ENCODE results near the gene TNF. TPM values are rescaled to one million over a fixed set of nuclear protein-coding genes. Genes with fewer than 3 reads are reported as not detected.

The TNF gene
- total RNA-seq, 2 experiments from 2014 or later, result 124 to 130 TPM

DNA sequence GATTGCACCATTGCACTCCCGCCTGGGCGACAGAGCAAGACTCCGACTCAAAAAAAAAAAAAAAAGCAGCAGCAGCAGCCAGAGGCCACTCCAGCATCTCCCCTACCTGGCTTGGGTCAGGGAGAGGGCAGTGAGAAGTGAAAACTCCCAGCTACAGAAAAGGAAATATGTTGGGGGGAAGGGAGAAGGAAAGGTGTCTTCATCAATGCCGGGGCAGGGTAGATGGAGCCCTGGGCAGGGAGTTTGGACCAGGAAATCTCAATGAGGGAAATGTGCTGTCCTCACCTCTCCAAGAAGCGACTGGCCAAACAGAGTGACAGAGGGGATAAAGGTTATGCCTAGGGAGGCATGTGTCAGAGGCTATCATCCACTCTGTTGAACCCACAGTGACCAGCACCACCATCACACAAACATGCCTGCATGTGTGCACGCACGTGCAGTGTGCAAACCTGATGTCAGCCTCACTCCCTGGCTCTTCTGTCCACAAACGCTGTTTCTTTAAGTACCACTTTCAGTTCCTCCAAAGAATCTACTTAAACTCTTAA lies 38.8 kb downstream of the TNF start:
- no peak overlapping the region for H3K27ac Mint-ChIP-seq
- no peak for DNase-seq
- no peaks in the 10 kb centered on the region for H3K9me3 Mint-ChIP-seq
- ChIA-PET POLR2A (no interaction called here), CTCF (interaction anchor here (0.7 to 1.9 kb wide), 3 partner anchors 16 to 63 kb away, joined by 3 to 13 read pairs (median 6); no protein-coding TSS in a partner anchor)
- H3K27me3 Mint-ChIP-seq, result peaks cover 2% of the 10 kb centered on the region
- H3K4me3 Mint-ChIP-seq, result no peak overlapping the region
- no peaks in the 10 kb centered on the region for H3K36me3 Mint-ChIP-seq (ENCODE audit: low read depth)
- H3K4me1 Mint-ChIP-seq, result peaks cover 27% of the 10 kb centered on the region

DNA sequence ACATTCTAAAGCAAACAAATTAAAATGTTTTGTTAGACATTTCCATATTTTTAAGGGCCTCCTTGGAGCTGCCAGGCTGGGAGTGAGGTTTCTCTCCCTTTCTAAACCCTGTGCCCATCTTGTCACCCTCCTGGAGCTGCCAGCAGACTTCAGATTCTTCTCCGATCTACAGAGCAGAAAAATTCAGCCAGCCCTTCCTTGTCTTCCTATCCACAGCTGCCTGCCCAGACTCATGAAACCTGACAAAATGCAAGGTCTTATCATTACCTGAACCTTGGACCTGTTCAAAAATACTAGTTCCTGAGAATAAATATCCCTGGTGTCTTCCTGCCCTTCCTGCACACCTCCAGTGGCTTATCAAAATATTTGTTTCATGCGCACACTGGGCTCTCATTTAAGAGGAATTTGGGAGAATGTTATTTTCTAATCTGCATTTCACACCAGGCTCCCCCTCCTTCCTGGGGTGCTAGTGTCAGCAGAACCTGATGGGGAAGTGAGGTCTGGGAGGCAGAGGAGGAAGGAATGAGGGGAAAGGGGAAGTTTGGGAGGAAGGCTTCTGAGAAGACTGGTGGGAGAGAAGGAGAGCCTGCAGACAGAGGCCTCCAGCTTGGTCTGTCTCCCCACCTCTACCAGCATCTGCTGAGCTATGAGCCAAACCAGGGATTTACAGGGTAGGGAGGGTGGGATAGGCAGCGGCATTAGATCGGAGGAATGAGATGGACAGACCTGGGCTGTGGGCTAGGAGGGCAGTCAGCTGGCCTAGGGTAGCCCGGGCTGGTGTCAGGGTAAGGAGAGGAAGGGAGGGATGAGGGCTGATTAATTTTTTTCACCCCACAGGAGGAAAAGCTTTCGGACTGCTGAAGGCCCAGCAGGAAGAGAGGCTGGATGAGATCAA lies 39.6 kb downstream of the TNF start, which contains the start of gene AIF1:
Gene AIF1, plus strand, starts transcription at position 551 of the 895 bp plus-strand sequence. Its CDS starts 96 bp downstream, at position 647.
- CTCF ChIA-PET, result interaction anchor here (1.8 kb wide), 1 partner anchor 17 kb away, joined by 4 read pairs; no protein-coding TSS in a partner anchor
- Mint-ChIP-seq H3K36me3 (ENCODE audit: low read depth) (no peaks in the 10 kb centered on the region), H3K4me1 (peaks cover 32% of the 10 kb centered on the region)

DNA sequence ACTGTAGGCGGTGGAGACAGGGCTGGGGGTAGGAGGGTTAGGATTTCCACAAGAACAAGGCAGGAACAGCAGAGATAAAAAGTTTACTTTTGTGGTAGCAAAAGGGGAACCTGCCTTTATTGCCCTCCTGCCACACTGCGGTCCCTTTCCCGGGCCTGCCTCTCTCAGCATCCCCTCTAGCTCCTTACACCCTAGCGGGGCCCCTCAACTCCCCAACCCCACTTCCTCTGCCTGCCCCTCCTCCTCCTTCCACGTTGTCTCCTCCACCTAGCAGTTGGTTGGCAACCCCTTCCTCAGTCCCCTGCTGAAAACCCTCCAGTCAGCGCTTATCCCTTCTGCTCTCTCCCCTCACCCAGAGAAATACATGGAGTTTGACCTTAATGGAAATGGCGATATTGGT lies 40.4 kb downstream of the TNF start:
- peak overlapping the region; percentile 12 for H3K27ac Mint-ChIP-seq
- peaks cover 32% of the 10 kb centered on the region for H3K4me1 Mint-ChIP-seq
- ChIA-PET POLR2A (interaction anchor here (1.1 to 1.3 kb wide), 2 partner anchors 40 to 69 kb away, joined by 4 read pairs; partner anchors contain the start of genes NFKBIL1 and TNF), CTCF (interaction anchor here (0.5 to 1.8 kb wide), 3 partner anchors 17 to 455 kb away, joined by 3 to 4 read pairs (median 4); partner anchors contain the start of gene DDX39B)
- DNase-seq, result no peak
- peak overlapping the region; percentile 16 for H3K4me3 Mint-ChIP-seq
- H3K27me3 Mint-ChIP-seq, result peaks cover 2% of the 10 kb centered on the region
- no peaks in the 10 kb centered on the region for H3K9me3 Mint-ChIP-seq
- H3K36me3 Mint-ChIP-seq (ENCODE audit: low read depth), result no peaks in the 10 kb centered on the region

More for the DNA sequence above, 39.6 kb downstream of the TNF start, which contains the start of gene AIF1:
- Mint-ChIP-seq H3K27me3 (peaks cover 2% of the 10 kb centered on the region), H3K4me3 (peak within 1 kb of the TSS; percentile 16), H3K9me3 (no peaks in the 10 kb centered on the region), H3K27ac (peak within 1 kb of the TSS; percentile 12)
- POLR2A ChIA-PET, result interaction anchor here (0.6 to 1.1 kb wide), 2 partner anchors 17 to 68 kb away, joined by 3 to 4 read pairs; partner anchors contain the start of gene NFKBIL1
- DNase-seq, result no peak

DNA sequence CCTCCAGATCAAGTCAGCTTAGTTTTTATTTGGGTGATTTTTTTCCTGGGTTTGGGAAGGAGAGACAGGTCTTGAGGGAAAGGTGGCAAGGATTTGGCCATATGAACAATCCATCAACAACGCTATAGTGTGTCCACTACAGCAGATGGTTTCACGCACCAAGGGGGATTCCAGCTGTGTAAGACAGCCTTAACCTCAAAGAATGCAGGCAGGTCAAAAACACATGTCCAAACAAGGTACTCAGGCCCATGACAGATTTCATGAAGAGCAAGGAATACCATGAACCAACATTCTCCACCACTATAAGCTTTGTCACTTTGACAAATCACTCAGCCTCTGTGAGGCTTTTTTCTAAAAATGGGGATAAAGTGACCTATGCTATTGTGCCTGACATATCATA lies 41.6 kb downstream of the TNF start:
- Mint-ChIP-seq H3K27me3 (no peaks in the 10 kb centered on the region), H3K36me3 (ENCODE audit: low read depth) (peaks cover 12% of the 10 kb centered on the region), H3K9me3 (no peaks in the 10 kb centered on the region), H3K27ac (no peak overlapping the region), H3K4me1 (peaks cover 40% of the 10 kb centered on the region), H3K4me3 (no peak overlapping the region)
- no peak for DNase-seq
- CTCF ChIA-PET, result interaction anchor here (3.1 kb wide), 1 partner anchor 19 kb away, joined by 15 read pairs; no protein-coding TSS in a partner anchor
- POLR2A ChIA-PET, result interaction anchor here (0.9 to 1.3 kb wide), 2 partner anchors 42 to 66 kb away, joined by 3 to 4 read pairs; partner anchors contain the start of gene TNF

DNA sequence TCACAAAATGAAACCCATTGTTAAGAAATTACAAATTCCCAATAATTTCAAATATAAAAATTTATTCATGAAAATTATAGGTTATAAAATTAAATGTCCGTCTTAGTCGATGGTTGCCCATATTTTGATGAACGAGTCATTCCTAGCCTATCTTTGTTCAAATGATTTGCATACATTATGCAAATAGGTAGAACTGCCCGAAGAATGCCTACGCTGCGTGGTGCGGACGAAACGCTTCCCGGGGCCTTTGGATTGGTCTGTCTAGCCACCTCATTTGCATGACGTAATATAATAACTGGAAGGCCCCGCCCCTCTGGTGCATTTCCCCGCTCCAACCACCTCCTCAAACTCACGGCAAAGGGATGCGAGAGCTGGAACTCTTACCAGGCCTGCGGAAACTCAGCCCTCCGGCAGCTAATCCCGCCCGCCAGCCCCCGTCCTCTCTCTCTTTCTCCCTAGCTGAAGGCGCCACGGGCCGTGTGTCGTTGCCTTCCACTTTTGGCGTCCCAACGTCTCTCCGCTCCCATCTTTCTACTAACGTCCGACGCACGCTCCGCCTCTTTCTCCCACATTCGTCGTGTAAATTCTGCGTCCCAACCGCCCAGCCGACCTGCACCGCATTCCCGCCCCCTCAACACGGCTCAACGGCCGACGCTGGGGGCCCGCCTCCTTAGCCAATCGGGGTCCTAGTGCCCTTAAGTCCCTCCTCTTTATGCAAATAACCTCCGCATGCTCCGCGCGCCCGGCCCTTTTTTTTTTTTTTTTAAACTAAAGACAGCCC lies 44.6 kb downstream of the TNF start:
- peak overlapping the region; percentile 81 for H3K4me3 Mint-ChIP-seq
- peaks cover 50% of the 10 kb centered on the region for H3K4me1 Mint-ChIP-seq
- peaks cover 40% of the 10 kb centered on the region for H3K36me3 Mint-ChIP-seq (ENCODE audit: low read depth)
- H3K27ac Mint-ChIP-seq, result peak overlapping the region; percentile 95
- ChIA-PET CTCF (interaction anchor here (0.7 to 1.4 kb wide), 3 partner anchors 22 to 150 kb away, joined by 3 to 4 read pairs (median 4); partner anchors contain the start of gene ATP6V1G2), POLR2A (interaction anchor here (0.6 to 4.1 kb wide), 21 partner anchors 11 to 576 kb away, joined by 3 to 60 read pairs (median 6); partner anchors contain the start of genes BAG6, C6orf47, DDX39B and GPANK1)
- H3K9me3 Mint-ChIP-seq, result no peaks in the 10 kb centered on the region
- no peaks in the 10 kb centered on the region for H3K27me3 Mint-ChIP-seq
- DNase-seq, result peak; percentile 98

DNA sequence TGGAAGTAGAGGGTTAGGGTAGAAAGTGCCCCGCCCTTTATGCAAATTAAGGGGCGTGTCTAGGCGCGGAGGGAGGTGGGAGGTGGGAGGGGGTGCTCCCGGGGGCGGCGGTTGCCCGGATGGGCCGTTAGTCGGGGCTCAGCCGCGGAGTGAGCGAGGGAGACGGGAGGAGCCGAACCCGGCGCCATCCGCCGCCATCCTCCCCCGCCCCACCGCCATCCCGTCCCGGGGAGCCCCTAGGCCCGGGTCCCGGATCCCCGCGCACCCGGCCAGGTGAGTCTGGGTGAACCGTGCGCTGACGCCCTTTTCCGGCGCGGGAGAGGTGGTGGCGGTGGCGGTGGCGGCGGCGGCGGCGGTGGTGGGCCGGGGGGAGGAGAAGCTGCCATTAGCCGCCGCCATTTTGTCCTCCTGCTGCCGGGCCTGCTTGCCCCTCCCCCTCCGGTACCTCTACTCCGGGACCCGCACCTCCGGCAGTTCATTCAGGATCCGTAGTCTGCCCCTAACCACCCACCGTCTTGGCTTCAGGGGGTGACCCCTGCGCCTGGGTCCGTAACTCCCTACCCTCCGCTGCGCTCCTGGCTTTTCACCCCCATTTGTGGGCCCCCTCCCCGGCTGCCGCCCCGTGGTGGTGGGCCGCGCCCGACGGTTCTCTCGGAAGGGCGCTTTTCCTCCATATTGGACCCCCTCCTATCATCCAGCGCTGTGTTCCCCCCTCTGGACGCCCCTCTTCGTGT lies 45.4 kb downstream of the TNF start, which contains the start of gene PRRC2A:
Gene PRRC2A, plus strand, starts transcription at position 130 of the 734 bp plus-strand sequence. CDS start 2,075 bp downstream, outside the sequence.
- Mint-ChIP-seq H3K4me1 (peaks cover 43% of the 10 kb centered on the region), H3K27me3 (no peaks in the 10 kb centered on the region), H3K9me3 (no peaks in the 10 kb centered on the region), H3K36me3 (ENCODE audit: low read depth) (peaks cover 47% of the 10 kb centered on the region), H3K27ac (peak within 1 kb of the TSS; percentile 95), H3K4me3 (peak within 1 kb of the TSS; percentile 81)
- POLR2A ChIA-PET, result interaction anchor here (0.9 to 4.1 kb wide), 28 partner anchors 10 to 575 kb away, joined by 3 to 60 read pairs (median 4); partner anchors contain the start of genes APOM, BAG6, C6orf47 and DDX39B
- no peak for DNase-seq
- CTCF ChIA-PET, result interaction anchor here (0.7 to 3.7 kb wide), 6 partner anchors 22 to 150 kb away, joined by 3 to 9 read pairs (median 4); partner anchors contain the start of genes ATP6V1G2 and MSH5

DNA sequence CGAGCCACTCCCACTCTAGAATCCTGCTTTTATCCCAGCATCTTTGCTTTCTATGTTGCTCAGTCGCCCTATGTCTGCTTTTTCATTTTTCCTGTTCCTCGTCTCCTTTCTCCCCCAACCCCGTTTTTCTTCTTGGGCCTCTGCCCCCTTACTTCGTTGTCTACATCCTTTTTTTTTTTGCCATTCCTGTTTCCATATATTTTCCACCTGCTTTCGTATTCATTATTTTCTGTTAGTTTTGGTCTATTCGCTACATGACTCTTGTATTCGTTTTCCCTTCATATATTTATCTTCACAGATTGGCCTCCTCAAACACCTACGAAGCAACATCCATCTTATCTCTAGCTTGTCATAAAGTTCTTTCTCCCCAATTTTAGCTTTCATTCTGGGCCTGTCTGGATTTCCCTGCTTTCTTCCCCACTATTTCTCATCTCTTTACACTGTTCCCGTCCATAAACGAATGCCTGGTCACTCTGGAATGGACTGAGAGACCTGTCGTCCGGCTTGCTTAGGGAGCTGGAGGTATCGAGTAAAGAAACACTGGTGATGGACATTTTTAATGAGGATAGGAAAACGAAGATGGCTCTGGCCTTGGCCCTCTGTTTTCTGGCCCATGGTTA lies 46.1 kb downstream of the TNF start:
- Mint-ChIP-seq H3K27me3 (no peaks in the 10 kb centered on the region), H3K4me1 (peaks cover 38% of the 10 kb centered on the region), H3K27ac (peak overlapping the region; percentile 89), H3K4me3 (peak overlapping the region; percentile 81), H3K9me3 (no peaks in the 10 kb centered on the region), H3K36me3 (ENCODE audit: low read depth) (peaks cover 54% of the 10 kb centered on the region)
- ChIA-PET CTCF (interaction anchor here (1.2 to 3.7 kb wide), 5 partner anchors 24 to 149 kb away, joined by 3 to 10 read pairs (median 7); partner anchors contain the start of gene MSH5), POLR2A (interaction anchor here (0.9 to 4.1 kb wide), 27 partner anchors 9 to 574 kb away, joined by 3 to 60 read pairs (median 4); partner anchors contain the start of genes APOM, BAG6, C6orf47 and GPANK1)
- no peak for DNase-seq

DNA sequence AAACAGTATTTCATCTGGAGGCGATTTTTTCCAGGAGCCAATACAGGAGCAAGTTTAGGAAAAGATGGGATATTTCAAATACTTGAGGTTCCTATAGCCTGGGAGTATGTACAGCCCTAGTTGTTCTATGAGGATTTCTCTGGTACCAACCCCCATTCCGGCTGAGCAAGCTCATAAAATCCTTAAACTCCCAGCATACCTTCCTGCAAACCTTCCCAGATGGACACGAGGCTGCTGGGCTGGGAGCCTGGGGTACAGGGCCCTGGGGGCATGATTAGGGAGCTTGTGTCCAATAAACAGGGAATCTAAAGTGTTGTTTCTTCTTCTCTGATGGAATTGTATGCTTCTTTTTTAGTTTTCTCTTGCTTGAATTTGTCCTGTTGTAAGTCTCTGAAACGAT lies 46.6 kb downstream of the TNF start:
- CTCF ChIA-PET, result interaction anchor here (1.0 to 3.7 kb wide), 6 partner anchors 24 to 209 kb away, joined by 3 to 10 read pairs (median 6); partner anchors contain the start of gene MSH5
- H3K4me1 Mint-ChIP-seq, result peaks cover 34% of the 10 kb centered on the region
- no peaks in the 10 kb centered on the region for H3K27me3 Mint-ChIP-seq
- H3K27ac Mint-ChIP-seq, result peak overlapping the region; percentile 89
- DNase-seq, result no peak
- no peaks in the 10 kb centered on the region for H3K9me3 Mint-ChIP-seq
- H3K4me3 Mint-ChIP-seq, result peak overlapping the region; percentile 81
- peaks cover 58% of the 10 kb centered on the region for H3K36me3 Mint-ChIP-seq (ENCODE audit: low read depth)
- POLR2A ChIA-PET, result interaction anchor here (0.8 to 4.1 kb wide), 21 partner anchors 11 to 206 kb away, joined by 3 to 60 read pairs (median 4); partner anchors contain the start of genes APOM, BAG6, C6orf47 and GPANK1

DNA sequence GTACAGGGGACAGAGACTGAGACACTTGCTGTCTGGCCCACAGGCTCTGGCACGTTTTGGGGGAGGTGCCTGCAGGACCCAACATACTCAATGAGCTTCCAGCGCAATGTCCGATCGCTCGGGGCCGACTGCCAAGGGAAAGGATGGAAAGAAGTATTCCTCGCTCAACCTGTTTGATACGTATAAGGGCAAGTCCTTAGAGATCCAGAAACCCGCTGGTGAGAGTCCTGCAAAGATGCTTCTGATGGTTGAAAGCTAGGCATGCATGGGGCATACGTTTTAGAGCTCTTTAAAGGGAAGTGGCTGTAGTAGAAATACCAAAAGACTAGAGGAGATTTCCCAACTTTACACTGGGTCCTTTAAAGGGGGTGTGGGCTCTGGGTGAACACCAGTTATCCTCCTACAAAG lies 47.3 kb downstream of the TNF start:
- Mint-ChIP-seq H3K9me3 (no peaks in the 10 kb centered on the region), H3K4me3 (peak overlapping the region; percentile 81), H3K36me3 (ENCODE audit: low read depth) (peaks cover 65% of the 10 kb centered on the region), H3K27ac (peak overlapping the region; percentile 89), H3K27me3 (no peaks in the 10 kb centered on the region), H3K4me1 (peaks cover 33% of the 10 kb centered on the region)
- ChIA-PET CTCF (interaction anchor here (1.0 to 3.7 kb wide), 4 partner anchors 25 to 208 kb away, joined by 3 to 10 read pairs (median 6); partner anchors contain the start of gene MSH5), POLR2A (interaction anchor here (0.8 to 4.1 kb wide), 17 partner anchors 12 to 213 kb away, joined by 3 to 60 read pairs (median 4); partner anchors contain the start of genes BAG6, C6orf47, DDX39B and GPANK1)
- no peak for DNase-seq

DNA sequence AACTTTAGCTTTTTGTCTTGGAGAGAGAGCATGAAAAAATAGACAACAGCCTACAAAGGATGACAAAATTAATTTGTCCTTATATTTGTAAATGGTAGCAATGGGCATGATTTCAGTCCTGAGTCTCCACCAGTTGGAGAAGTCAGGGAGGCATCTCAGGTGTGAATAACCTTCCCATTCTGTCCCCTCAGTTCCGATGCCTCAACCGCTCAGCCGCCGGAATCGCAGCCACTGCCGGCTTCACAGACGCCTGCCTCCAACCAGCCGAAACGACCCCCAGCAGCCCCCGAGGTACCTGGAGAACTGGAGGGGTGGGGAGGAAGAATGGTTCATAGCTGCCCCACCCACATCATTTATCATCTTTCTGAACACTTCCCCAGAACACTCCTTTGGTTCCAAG lies 48.7 kb downstream of the TNF start:
- Mint-ChIP-seq H3K27me3 (no peaks in the 10 kb centered on the region), H3K9me3 (no peaks in the 10 kb centered on the region), H3K4me1 (peaks cover 30% of the 10 kb centered on the region), H3K36me3 (ENCODE audit: low read depth) (peaks cover 77% of the 10 kb centered on the region), H3K27ac (no peak overlapping the region), H3K4me3 (no peak overlapping the region)
- POLR2A ChIA-PET, result interaction anchor here (1.1 to 1.6 kb wide), 2 partner anchors 28 to 41 kb away, joined by 4 to 7 read pairs; partner anchors contain the start of genes BAG6 and GPANK1
- CTCF ChIA-PET, result interaction anchor here (3.7 kb wide), 1 partner anchor 73 kb away, joined by 9 read pairs; no protein-coding TSS in a partner anchor
- DNase-seq, result no peak

All from activated CD4-positive, alpha-beta memory T cell treated with anti-CD3 and anti-CD28 coated beads, Interleukin-2, amount 10 ng/mL, durations not matched to agents 7 days and 5 days (primary cell).